ENCODE data around the gene COLGALT1. TPM values are rescaled to one million over a fixed set of nuclear protein-coding genes. Genes with fewer than 3 reads are reported as not detected.
"Not testable (repeated sequence)": the region's sequence is repeated elsewhere in the genome, so short reads cannot be mapped to it uniquely, and the experiment has no call there.

The COLGALT1 gene
- total RNA-seq: 100 to 1,000 TPM in 4 of 6 donors, 10 to 100 TPM in 2; 58.3 to 151 (median 116) TPM

GRCh38 chr19:17555480-17555928 lies at the start of gene COLGALT1:
TSS of gene COLGALT1 (plus strand) at chr19:17555649. CDS start at chr19:17555714, 65 bp downstream.
- ATAC-seq (ENCODE audit: low FRiP score in 2 of 2) (peak; percentile 97 to 98), DNase-seq (peak; percentile 99 to 100)
- TF ChIP-seq EP300 (IDR thresholded peaks at IDR 0.05) (no peak), CTCF (IDR thresholded peaks at IDR 0.05) (no peak), POLR2AphosphoS5 (IDR thresholded peaks at IDR 0.05) (peak; percentile 25 to 56), POLR2A (IDR thresholded peaks at IDR 0.05) (peak in 3 of 4 donors; percentile 14 to 63 (median 39))
- 0% methylated on average over 36 of the region's 64 CpGs; no CpG with 5 or more reads in 1 of the 2 donors for WGBS, 2 donors
- H3K4me1 ChIP-seq: peaks cover 20 to 41% (median 32%) of the 10 kb centered on the region in 4 donors
- H3K9me3 ChIP-seq: no peaks in the 10 kb centered on the region
- peaks cover 0 to 15% (median 13%) of the 10 kb centered on the region in 4 donors for H3K36me3 ChIP-seq
- peak within 1 kb of the TSS; percentile 80 to 97 (median 88) for H3K4me3 ChIP-seq
- peak within 1 kb of the TSS; percentile 72 to 95 (median 86) for H3K27ac ChIP-seq
- H3K27me3 ChIP-seq: no peaks in the 10 kb centered on the region

DNA sequence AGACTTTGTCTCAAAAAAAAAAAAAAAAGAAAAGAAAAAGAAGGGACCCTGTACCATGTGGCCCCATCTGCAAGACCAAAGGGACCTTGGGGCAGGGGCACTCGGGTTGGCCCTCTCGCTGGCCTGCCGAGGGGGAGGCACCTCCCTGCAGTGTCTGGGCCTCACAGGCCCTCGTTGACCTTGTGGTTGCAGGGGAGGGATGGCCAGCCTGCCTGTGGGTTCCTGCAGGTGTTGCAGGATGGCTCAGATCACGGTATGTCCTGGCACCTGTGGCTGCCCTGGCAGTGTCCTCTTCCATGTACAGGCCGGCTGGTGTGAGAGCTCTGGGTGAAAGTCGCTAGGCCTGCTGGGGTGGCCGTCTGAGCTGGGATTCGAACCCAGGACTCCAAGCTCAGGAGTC lies 48.7 kb upstream of the COLGALT1 start:
- 75 to 89% methylated on average over 6 to 9 of the region's 9 CpGs for WGBS, 2 donors
- ATAC-seq (ENCODE audit: low FRiP score in 2 of 2) (no peak), DNase-seq (no peak)
- Histone ChIP-seq H3K4me1 (peaks cover 19 to 47% (median 26%) of the 10 kb centered on the region in 4 donors), H3K4me3 (no peak overlapping the region), H3K27me3 (no peaks in the 10 kb centered on the region), H3K9me3 (no peaks in the 10 kb centered on the region), H3K27ac (no peak overlapping the region), H3K36me3 (peaks cover 0 to 18% (median 11%) of the 10 kb centered on the region in 4 donors)
- TF ChIP-seq POLR2AphosphoS5 (IDR thresholded peaks at IDR 0.05): no peak
- no peak for TF ChIP-seq EP300 (IDR thresholded peaks at IDR 0.05)
- TF ChIP-seq CTCF (IDR thresholded peaks at IDR 0.05): no peak
- TF ChIP-seq POLR2A (IDR thresholded peaks at IDR 0.05): no peak

GRCh38 chr19:17508558-17508933 lies 46.9 kb upstream of the COLGALT1 start:
- not testable (repeated sequence) for DNase-seq; H3K4me3 ChIP-seq; H3K9me3 ChIP-seq; H3K27me3 ChIP-seq; ATAC-seq (ENCODE audit: low FRiP score in 2 of 2)
- WGBS, 2 donors: 82 to 92% methylated on average over 2 to 3 of the region's 3 CpGs
- Histone ChIP-seq H3K27ac (peak overlapping the region in 2 of 4 donors; percentile 35 to 59), H3K4me1 (peaks cover 25 to 62% (median 38%) of the 10 kb centered on the region in 4 donors), H3K36me3 (peaks cover 0 to 18% (median 11%) of the 10 kb centered on the region in 4 donors)

DNA sequence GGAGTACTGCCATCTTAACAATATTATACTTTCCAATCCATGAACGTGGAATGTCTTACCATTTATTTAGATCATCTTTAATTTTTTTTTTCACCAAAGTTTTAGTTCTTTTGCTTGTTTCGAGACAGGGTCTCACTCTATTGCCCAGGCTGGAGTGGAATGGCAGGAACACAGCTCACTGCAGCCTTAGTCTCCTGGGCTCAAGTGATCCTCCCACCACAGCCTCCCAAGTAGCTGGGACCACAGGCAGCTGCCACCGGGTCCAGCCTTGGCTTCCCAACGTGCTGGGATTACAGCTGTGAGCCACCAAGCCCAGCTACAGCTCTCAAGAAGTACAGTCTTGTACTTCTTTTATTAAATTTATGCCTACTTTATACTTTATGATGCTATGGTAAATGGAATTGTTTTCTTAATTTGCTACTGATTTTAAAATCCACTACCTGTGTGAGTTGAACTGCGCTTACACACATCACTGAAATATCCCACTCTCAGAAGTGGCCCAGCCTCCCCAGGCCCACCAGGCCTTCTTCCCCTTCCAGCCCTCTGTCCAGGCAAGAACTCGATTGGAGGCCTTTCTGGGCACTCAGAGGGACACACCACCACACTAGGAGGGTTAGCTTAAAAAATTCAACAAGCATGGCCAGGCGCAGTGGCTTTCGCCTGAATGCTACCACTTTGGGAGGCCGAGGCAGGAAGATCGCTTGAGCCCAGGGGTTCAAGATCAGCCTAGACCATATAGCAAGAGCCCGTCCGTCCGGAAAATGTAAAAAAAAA lies 45.0 kb upstream of the COLGALT1 start:
- peaks cover 25 to 56% (median 38%) of the 10 kb centered on the region in 4 donors for H3K4me1 ChIP-seq
- no peak for TF ChIP-seq POLR2A (IDR thresholded peaks at IDR 0.05)
- TF ChIP-seq EP300 (IDR thresholded peaks at IDR 0.05): no peak
- no peak for TF ChIP-seq CTCF (IDR thresholded peaks at IDR 0.05)
- TF ChIP-seq POLR2AphosphoS5 (IDR thresholded peaks at IDR 0.05): no peak
- DNase-seq (no peak), ATAC-seq (ENCODE audit: low FRiP score in 2 of 2) (no peak)
- H3K27me3 ChIP-seq: no peaks in the 10 kb centered on the region
- peak overlapping the region; percentile 81 to 98 (median 96) for H3K4me3 ChIP-seq
- H3K36me3 ChIP-seq: peaks cover 0 to 10% (median 5%) of the 10 kb centered on the region in 4 donors
- 38 to 46% methylated on average over 13 of the region's 13 CpGs for WGBS, 2 donors
- H3K27ac ChIP-seq: peak overlapping the region; percentile 96 to 100 (median 100)
- no peaks in the 10 kb centered on the region for H3K9me3 ChIP-seq

- WGBS, 2 donors: 1 to 6% methylated on average over 6 to 21 of the region's 82 CpGs
- Histone ChIP-seq H3K27ac (peak overlapping the region; percentile 96 to 100 (median 100)), H3K36me3 (peaks cover 0 to 9% (median 6%) of the 10 kb centered on the region in 4 donors), H3K27me3 (no peaks in the 10 kb centered on the region), H3K4me3 (peak overlapping the region; percentile 81 to 98 (median 96)), H3K4me1 (peaks cover 25 to 55% (median 38%) of the 10 kb centered on the region in 4 donors), H3K9me3 (peaks cover 0 to under 1% (median 0%) of the 10 kb centered on the region in 4 donors)
- ATAC-seq (ENCODE audit: low FRiP score in 2 of 2) (peak; percentile 89 to 91), DNase-seq (peak; percentile 89 to 96)
- TF ChIP-seq POLR2A (IDR thresholded peaks at IDR 0.05): peak in 3 of 4 donors; percentile 52 to 91 (median 81)
- TF ChIP-seq EP300 (IDR thresholded peaks at IDR 0.05): peak in 1 of 4 donors; percentile 20
- TF ChIP-seq POLR2AphosphoS5 (IDR thresholded peaks at IDR 0.05): peak; percentile 68 to 69
- TF ChIP-seq CTCF (IDR thresholded peaks at IDR 0.05): peak in 5 of 6 experiments; percentile 11 to 59 (median 45)
These were observed 43.5 kb upstream of the COLGALT1 start for GRCh38 chr19:17511724-17512573.
